Measurements from ENCODE around the gene GOLT1A.

GOLT1A gene

DNA sequence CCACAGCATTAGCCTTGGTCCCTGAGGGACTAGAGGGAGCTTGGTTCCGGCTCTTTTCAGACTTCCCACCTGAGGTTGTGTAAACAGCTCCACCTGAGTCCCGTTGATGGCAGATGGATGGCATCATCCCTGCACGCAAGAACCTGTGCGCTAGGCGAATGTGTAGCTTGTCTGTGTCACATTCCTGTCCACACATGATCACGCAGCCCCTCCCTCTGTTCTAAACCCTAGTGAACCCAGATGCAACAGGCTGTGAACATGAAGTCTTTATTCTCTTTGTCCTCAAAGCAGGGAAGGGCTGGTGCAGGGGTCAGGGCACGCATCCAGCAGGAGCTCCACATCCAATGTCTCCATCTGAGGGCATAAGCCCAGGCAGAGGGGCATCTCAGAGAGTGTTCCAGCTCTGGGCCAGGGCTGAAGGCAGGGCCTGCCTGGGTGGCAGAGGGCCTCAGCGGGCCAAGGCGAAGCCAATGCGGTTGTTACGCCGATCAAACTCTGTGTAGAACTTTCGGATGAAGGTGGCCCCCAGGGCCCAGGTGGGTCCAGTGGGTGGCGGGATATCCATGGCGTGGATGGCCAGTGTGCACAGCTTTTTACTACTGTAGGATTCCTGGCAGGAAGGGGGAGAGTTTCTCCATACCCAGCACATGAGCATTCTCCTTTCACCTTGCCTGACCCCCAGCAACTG is 59.1 kb downstream of the GOLT1A start:
- Histone ChIP-seq H3K4me3 (ENCODE audit: low read length) (no peak overlapping the region), H2AK5ac (ENCODE audit: low read length) (no peak overlapping the region), H3K4ac (ENCODE audit: low read depth, low read length) (no peak overlapping the region), H3K79me1 (ENCODE audit: low read length) (no peaks in the 10 kb centered on the region), H3K4me1 (ENCODE audit: control insufficient read depth, low read depth, low read length) (peaks cover 1% of the 10 kb centered on the region), H2BK15ac (replicated peaks; ENCODE audit: low read depth) (no peak overlapping the region), H3K23ac (ENCODE audit: low read length) (no peak overlapping the region), H3K27ac (ENCODE audit: low read depth, low read length) (no peak overlapping the region), H3K18ac (ENCODE audit: low read length) (no peak overlapping the region), H4K5ac (ENCODE audit: low read length) (no peak overlapping the region), H2BK120ac (ENCODE audit: low read depth, low read length) (no peak overlapping the region), H2BK5ac (ENCODE audit: low read length) (no peak overlapping the region), H3K9ac (ENCODE audit: low read length) (no peak overlapping the region), H4K8ac (ENCODE audit: low read depth, low read length) (no peak overlapping the region), H3K27me3 (ENCODE audit: insufficient read depth, low read length, poor library complexity) (no peaks in the 10 kb centered on the region), H3K56ac (ENCODE audit: low read length) (no peak overlapping the region), H3K4me2 (ENCODE audit: low read length) (no peak overlapping the region), H3K79me2 (ENCODE audit: control insufficient read depth, insufficient read depth, low read length) (no peaks in the 10 kb centered on the region), H3K36me3 (ENCODE audit: control insufficient read depth, insufficient read depth, low read length) (no peaks in the 10 kb centered on the region)
- no peak for DNase-seq
- WGBS (ENCODE audit: extremely low coverage, insufficient coverage, low lambda C conversion rate) = no CpG with 5 or more reads among the region's 15 CpGs

GRCh38 chr1:204153667-204154066 is 60.1 kb downstream of the GOLT1A start:
- WGBS (ENCODE audit: extremely low coverage, insufficient coverage, low lambda C conversion rate) = no CpG with 5 or more reads among the region's 5 CpGs
- no peak overlapping the region for H3K18ac ChIP-seq (ENCODE audit: low read length)

DNA sequence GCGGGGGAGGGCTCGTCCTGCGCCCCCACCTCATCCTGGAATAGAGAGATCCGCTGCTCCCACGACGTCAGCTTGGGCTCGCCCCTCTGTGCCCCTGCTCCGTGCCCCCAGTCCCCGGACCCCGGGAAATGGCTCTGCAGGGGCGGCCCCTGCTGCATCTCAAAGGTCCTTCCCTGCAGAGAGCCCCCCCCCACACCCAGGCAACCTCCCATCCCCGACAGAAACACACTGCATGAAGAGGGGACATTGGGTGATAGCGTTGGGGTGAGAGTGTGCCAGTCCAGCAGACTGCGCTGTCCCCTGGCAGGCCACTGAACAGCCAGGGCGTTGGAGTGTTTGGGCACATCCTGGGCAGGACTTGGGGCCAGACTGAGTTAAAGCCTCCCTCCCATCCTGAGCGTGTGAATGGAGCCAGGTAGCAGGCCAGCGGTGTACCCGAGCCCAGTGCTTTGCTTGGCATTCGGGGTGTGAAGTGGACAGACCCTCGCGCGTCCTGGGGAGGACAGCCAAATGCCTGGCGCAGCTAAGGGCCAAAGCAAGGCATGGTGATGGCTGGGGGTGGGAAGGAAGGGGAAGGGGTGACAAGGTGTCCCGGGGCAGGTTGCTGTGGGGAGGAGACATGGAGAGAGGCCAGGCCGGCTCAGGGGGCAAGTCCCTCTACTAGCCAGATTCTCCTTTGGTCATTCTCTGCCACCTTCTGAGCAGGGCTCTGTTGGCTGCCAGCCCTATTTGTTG is 61.3 kb downstream of the GOLT1A start:
- no peak overlapping the region for H3K18ac ChIP-seq (ENCODE audit: low read length)
- no peaks in the 10 kb centered on the region for H3K79me2 ChIP-seq (ENCODE audit: control insufficient read depth, insufficient read depth, low read length)
- no peaks in the 10 kb centered on the region for H3K36me3 ChIP-seq (ENCODE audit: control insufficient read depth, insufficient read depth, low read length)
- no peak overlapping the region for H3K23ac ChIP-seq (ENCODE audit: low read length)
- WGBS (ENCODE audit: extremely low coverage, insufficient coverage, low lambda C conversion rate) = no CpG with 5 or more reads among the region's 25 CpGs
- H3K9ac ChIP-seq (ENCODE audit: low read length) = peak overlapping the region; percentile 66
- H4K8ac ChIP-seq (ENCODE audit: low read depth, low read length) = no peak overlapping the region
- no peak overlapping the region for H2BK120ac ChIP-seq (ENCODE audit: low read depth, low read length)
- no peak overlapping the region for H2BK15ac ChIP-seq (replicated peaks; ENCODE audit: low read depth)
- H3K79me1 ChIP-seq (ENCODE audit: low read length) = no peaks in the 10 kb centered on the region
- H3K27ac ChIP-seq (ENCODE audit: low read depth, low read length) = no peak overlapping the region
- H2BK5ac ChIP-seq (ENCODE audit: low read length) = no peak overlapping the region
- no peak for DNase-seq
- no peaks in the 10 kb centered on the region for H3K27me3 ChIP-seq (ENCODE audit: insufficient read depth, low read length, poor library complexity)
- no peak overlapping the region for H4K5ac ChIP-seq (ENCODE audit: low read length)
- peak overlapping the region; percentile 2 for H3K4me2 ChIP-seq (ENCODE audit: low read length)
- no peak overlapping the region for H3K4ac ChIP-seq (ENCODE audit: low read depth, low read length)
- H3K4me1 ChIP-seq (ENCODE audit: control insufficient read depth, low read depth, low read length) = peaks cover 1% of the 10 kb centered on the region
- H3K56ac ChIP-seq (ENCODE audit: low read length) = peak overlapping the region; percentile 86
- H3K4me3 ChIP-seq (ENCODE audit: low read length) = peak overlapping the region; percentile 27
- H2AK5ac ChIP-seq (ENCODE audit: low read length) = no peak overlapping the region

More at GRCh38 chr1:204153667-204154066, 60.1 kb downstream of the GOLT1A start:
- Histone ChIP-seq H3K79me2 (ENCODE audit: control insufficient read depth, insufficient read depth, low read length) (no peaks in the 10 kb centered on the region), H3K27me3 (ENCODE audit: insufficient read depth, low read length, poor library complexity) (no peaks in the 10 kb centered on the region), H4K8ac (ENCODE audit: low read depth, low read length) (no peak overlapping the region), H3K4ac (ENCODE audit: low read depth, low read length) (no peak overlapping the region), H3K56ac (ENCODE audit: low read length) (no peak overlapping the region), H3K4me2 (ENCODE audit: low read length) (no peak overlapping the region), H3K36me3 (ENCODE audit: control insufficient read depth, insufficient read depth, low read length) (no peaks in the 10 kb centered on the region), H3K4me3 (ENCODE audit: low read length) (no peak overlapping the region), H4K5ac (ENCODE audit: low read length) (no peak overlapping the region), H3K27ac (ENCODE audit: low read depth, low read length) (no peak overlapping the region), H3K79me1 (ENCODE audit: low read length) (no peaks in the 10 kb centered on the region), H2BK5ac (ENCODE audit: low read length) (no peak overlapping the region), H3K4me1 (ENCODE audit: control insufficient read depth, low read depth, low read length) (peaks cover 1% of the 10 kb centered on the region), H2BK15ac (replicated peaks; ENCODE audit: low read depth) (no peak overlapping the region), H3K9ac (ENCODE audit: low read length) (no peak overlapping the region), H2AK5ac (ENCODE audit: low read length) (no peak overlapping the region), H2BK120ac (ENCODE audit: low read depth, low read length) (no peak overlapping the region), H3K23ac (ENCODE audit: low read length) (no peak overlapping the region)
- DNase-seq = no peak

DNA sequence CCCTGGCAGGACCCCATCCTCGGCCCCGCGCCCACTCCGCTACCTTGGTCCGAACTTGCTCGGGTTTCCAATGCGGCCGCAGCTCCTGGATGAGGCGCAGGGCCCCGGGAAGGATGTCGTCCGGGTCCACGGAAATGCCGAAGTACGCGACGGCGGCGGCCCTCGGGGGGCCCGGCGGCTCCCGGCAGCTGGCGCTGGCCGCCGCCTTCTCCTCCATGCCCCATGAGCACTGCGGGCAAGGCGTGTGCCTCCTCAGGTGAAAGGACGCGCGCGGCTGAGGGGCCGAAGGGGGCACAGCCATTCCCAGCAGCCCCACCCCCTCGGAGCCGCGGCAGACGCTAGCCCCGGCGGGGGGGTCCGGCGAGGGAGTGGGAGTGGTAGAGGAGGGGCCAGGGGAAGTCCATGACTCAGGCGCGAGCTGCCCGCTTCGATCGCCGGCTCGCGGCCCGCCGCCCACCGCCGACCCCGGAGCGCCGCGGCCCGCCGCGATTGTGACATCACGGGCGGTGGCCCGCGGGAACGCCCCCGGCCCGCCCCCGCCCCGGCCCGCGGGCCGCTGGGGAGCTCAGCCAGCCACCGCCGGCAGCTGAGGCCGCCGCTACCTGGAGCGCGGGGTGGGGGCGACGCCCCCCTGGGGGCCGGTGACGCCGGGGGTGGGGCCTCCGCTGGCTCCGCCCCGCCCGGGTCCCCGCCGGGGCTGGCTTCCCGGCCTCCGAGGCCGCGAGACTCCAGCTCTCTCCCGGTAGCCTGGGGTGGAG is 62.1 kb downstream of the GOLT1A start, which contains the start of gene ETNK2:
Gene ETNK2 (minus strand): TSS at position 493 of the 758 bp plus-strand sequence. CDS start 192 bp downstream, at position 301.
- Histone ChIP-seq H3K79me1 (ENCODE audit: low read length) (no peaks in the 10 kb centered on the region), H3K4me3 (ENCODE audit: low read length) (peak within 1 kb of the TSS; percentile 39), H2BK120ac (ENCODE audit: low read depth, low read length) (no peak within 1 kb of the TSS), H3K4me1 (ENCODE audit: control insufficient read depth, low read depth, low read length) (peaks cover 1% of the 10 kb centered on the region), H3K27me3 (ENCODE audit: insufficient read depth, low read length, poor library complexity) (no peaks in the 10 kb centered on the region), H3K27ac (ENCODE audit: low read depth, low read length) (no peak within 1 kb of the TSS), H3K23ac (ENCODE audit: low read length) (peak within 1 kb of the TSS; percentile 37), H3K18ac (ENCODE audit: low read length) (peak within 1 kb of the TSS; percentile 13), H4K5ac (ENCODE audit: low read length) (no peak within 1 kb of the TSS), H3K4me2 (ENCODE audit: low read length) (peak within 1 kb of the TSS; percentile 91), H3K36me3 (ENCODE audit: control insufficient read depth, insufficient read depth, low read length) (no peaks in the 10 kb centered on the region), H3K56ac (ENCODE audit: low read length) (peak within 1 kb of the TSS; percentile 86), H3K4ac (ENCODE audit: low read depth, low read length) (no peak within 1 kb of the TSS), H2BK15ac (replicated peaks; ENCODE audit: low read depth) (no peak within 1 kb of the TSS), H3K9ac (ENCODE audit: low read length) (peak within 1 kb of the TSS; percentile 68), H2BK5ac (ENCODE audit: low read length) (no peak within 1 kb of the TSS), H2AK5ac (ENCODE audit: low read length) (no peak within 1 kb of the TSS), H3K79me2 (ENCODE audit: control insufficient read depth, insufficient read depth, low read length) (no peaks in the 10 kb centered on the region), H4K8ac (ENCODE audit: low read depth, low read length) (no peak within 1 kb of the TSS)
- peak; percentile 63 for DNase-seq
- no CpG with 5 or more reads among the region's 94 CpGs for WGBS (ENCODE audit: extremely low coverage, insufficient coverage, low lambda C conversion rate)

DNA sequence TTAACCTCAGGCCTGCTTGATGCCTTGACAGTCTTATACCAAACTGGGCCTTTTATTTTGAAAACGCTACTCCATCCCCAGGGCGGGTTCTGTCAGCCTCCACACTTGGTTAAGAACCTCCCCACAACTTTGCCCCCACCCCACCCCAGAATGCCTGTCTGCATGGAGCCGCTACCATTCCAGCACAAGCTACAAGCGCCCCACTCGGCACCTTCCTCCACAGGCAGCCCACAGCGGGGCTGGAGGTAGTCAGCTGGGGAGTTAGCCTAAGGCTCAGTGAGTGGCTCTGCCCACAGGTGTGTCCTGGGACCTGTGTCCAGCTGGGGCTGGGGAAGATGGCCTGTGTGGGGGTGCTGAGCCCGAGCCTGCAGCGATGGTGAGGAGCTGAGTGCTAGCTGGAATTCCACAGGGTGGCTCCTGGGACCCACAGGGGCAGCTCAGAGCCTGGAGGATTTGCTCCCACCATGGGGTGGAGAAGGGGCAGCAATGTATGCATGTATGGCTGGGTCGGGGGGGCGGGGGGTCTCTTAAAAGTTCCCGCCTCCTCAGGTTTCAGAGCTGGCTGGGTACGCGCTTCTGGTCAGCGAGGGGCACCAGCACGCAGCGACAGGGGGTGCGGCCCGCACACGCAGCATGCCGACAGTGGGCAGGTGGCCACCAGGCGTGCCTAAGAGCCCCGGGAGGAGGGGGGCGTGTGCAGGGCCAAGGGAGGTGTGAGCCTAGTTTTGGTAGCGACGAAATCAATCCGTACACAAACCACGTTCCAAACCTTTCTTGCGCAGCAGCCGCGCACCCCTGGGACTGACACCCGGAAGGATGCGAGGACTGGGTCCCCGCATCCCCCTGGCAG is 62.9 kb downstream of the GOLT1A start:
- Histone ChIP-seq H4K8ac (ENCODE audit: low read depth, low read length) (no peak overlapping the region), H4K5ac (ENCODE audit: low read length) (no peak overlapping the region), H3K4ac (ENCODE audit: low read depth, low read length) (no peak overlapping the region), H2AK5ac (ENCODE audit: low read length) (no peak overlapping the region), H2BK15ac (replicated peaks; ENCODE audit: low read depth) (no peak overlapping the region), H3K56ac (ENCODE audit: low read length) (peak overlapping the region; percentile 84), H3K79me2 (ENCODE audit: control insufficient read depth, insufficient read depth, low read length) (no peaks in the 10 kb centered on the region), H3K36me3 (ENCODE audit: control insufficient read depth, insufficient read depth, low read length) (no peaks in the 10 kb centered on the region), H3K4me1 (ENCODE audit: control insufficient read depth, low read depth, low read length) (peaks cover 1% of the 10 kb centered on the region), H3K4me3 (ENCODE audit: low read length) (peak overlapping the region; percentile 39), H3K23ac (ENCODE audit: low read length) (no peak overlapping the region), H3K9ac (ENCODE audit: low read length) (peak overlapping the region; percentile 68), H3K4me2 (ENCODE audit: low read length) (peak overlapping the region; percentile 91), H2BK5ac (ENCODE audit: low read length) (no peak overlapping the region), H3K18ac (ENCODE audit: low read length) (no peak overlapping the region), H3K27ac (ENCODE audit: low read depth, low read length) (no peak overlapping the region), H3K79me1 (ENCODE audit: low read length) (no peaks in the 10 kb centered on the region), H3K27me3 (ENCODE audit: insufficient read depth, low read length, poor library complexity) (no peaks in the 10 kb centered on the region), H2BK120ac (ENCODE audit: low read depth, low read length) (no peak overlapping the region)
- WGBS (ENCODE audit: extremely low coverage, insufficient coverage, low lambda C conversion rate) = no CpG with 5 or more reads among the region's 33 CpGs
- peak; percentile 52 for DNase-seq
